H1 (cell line): Measurements from ENCODE around the gene GANC. TPM values are rescaled to one million over a fixed set of nuclear protein-coding genes. Genes with fewer than 3 reads are reported as not detected.

Experiments
- CTCF ChIA-PET: fragments of 300-600 bp; sonication (Branson Sonifier 250); formaldehyde crosslinking; loops from one replicate; lab custom pipeline; 2021; ENCODE audit not compliant: partially characterized antibody; lab: Charles Lee
- POLR2A ChIA-PET: fragments of 300-600 bp; sonication (Branson Sonifier 250); formaldehyde crosslinking; loops from one replicate; lab custom pipeline; 2021; ENCODE audit warnings: inconsistent platforms; ENCODE audit not compliant: partially characterized antibody; lab: Charles Lee
- DNase-seq, 2 experiments: peaks; one replicate each; pipeline versions ENCODE4 v3.0.0 to v3.0.0-alpha.2; 2010 to 2022; ENCODE audit warnings: low spot score in 2 of 2, low read depth in 1 of 2, mixed read lengths in 1 of 2
- FAIRE-seq: peaks from 2 replicates; lab custom pipeline; 2011; peaks lifted over from hg19 to GRCh38; lab: Jason Lieb, UNC
- H2AFZ ChIP-seq: 2 replicates; pipeline ENCODE4 v1.8.1; 2012; ENCODE audit warnings: low read length, inconsistent platforms
- H2AK5ac ChIP-seq: 2 replicates; pipeline ENCODE4 v1.6.1; 2013; ENCODE audit warnings: low read depth, low read length
- H2BK120ac ChIP-seq: replicated peaks from 2 replicates; pipeline ENCODE3; 2013; ENCODE audit warnings: low read depth, low read length, inconsistent platforms
- H2BK12ac ChIP-seq: 2 replicates; pipeline ENCODE4 v1.6.1; 2013; ENCODE audit warnings: low read depth, low read length
- H2BK15ac ChIP-seq: 2 replicates; pipeline ENCODE4 v1.6.1; 2013; ENCODE audit warnings: low read length
- H2BK20ac ChIP-seq: 2 replicates; pipeline ENCODE4 v1.6.1; 2013; ENCODE audit warnings: low read length
- H2BK5ac ChIP-seq: 2 replicates; pipeline ENCODE4 v1.6.1; 2013; ENCODE audit warnings: low read depth, low read length
- H3K14ac ChIP-seq: 2 replicates; pipeline ENCODE4 v1.6.1; 2013; ENCODE audit warnings: inconsistent platforms; ENCODE audit not compliant: insufficient read length
- H3K18ac ChIP-seq: 2 replicates; pipeline ENCODE4 v1.6.1; 2013; ENCODE audit warnings: low read length; ENCODE audit errors: extremely low read depth
- H3K23ac ChIP-seq: 2 replicates; pipeline ENCODE4 v1.6.1; 2013; ENCODE audit warnings: inconsistent platforms; ENCODE audit not compliant: insufficient read length
- H3K23me2 ChIP-seq: 2 replicates; pipeline ENCODE4 v1.6.1; 2013; ENCODE audit warnings: low read depth, low read length
- H3K27ac ChIP-seq: 2 replicates; pipeline ENCODE4 v1.6.1; 2011; ENCODE audit warnings: low read depth, low read length, inconsistent platforms
- H3K27me3 ChIP-seq, 4 experiments: replicated peaks in 1 of 4; 1 replicate in 1 of 4; 2 replicates in 3 of 4; pipeline versions ENCODE4 v1.6.1 to v1.8.1; 2011 to 2013; ENCODE audit warnings: low read length in 3 of 4, mild to moderate bottlenecking in 3 of 4, inconsistent platforms in 2 of 4, mixed read lengths in 2 of 4, moderate library complexity in 1 of 4; ENCODE audit not compliant: control insufficient read depth in 3 of 4, insufficient read depth in 3 of 4; ENCODE audit errors: extremely low read depth in 1 of 4
- H3K36me3 ChIP-seq, 4 experiments: 2 replicates each; pipeline versions ENCODE4 v1.6.1 to v1.8.1; 2011 to 2013; ENCODE audit warnings: mild to moderate bottlenecking in 4 of 4, low read length in 3 of 4, moderate library complexity in 2 of 4, control low read depth in 1 of 4, inconsistent platforms in 1 of 4; ENCODE audit not compliant: insufficient read depth in 4 of 4, control insufficient read depth in 2 of 4
- H3K4ac ChIP-seq: replicated peaks from 2 replicates; pipeline ENCODE3; 2013; ENCODE audit warnings: low read length, low read depth, mixed read lengths, inconsistent platforms; ENCODE audit not compliant: insufficient read length
- H3K4me1 ChIP-seq, 4 experiments: replicated peaks in 1 of 4; 1 replicate in 1 of 4; 2 replicates in 3 of 4; pipeline versions ENCODE4 v1.6.1 to v1.8.1; 2011 to 2013; ENCODE audit warnings: low read length in 3 of 4, inconsistent platforms in 2 of 4, mixed read lengths in 1 of 4; ENCODE audit not compliant: insufficient read depth in 4 of 4, control insufficient read depth in 3 of 4
- H3K4me2 ChIP-seq, 2 experiments: 2 replicates each; pipeline versions ENCODE4 v1.6.1 to v1.8.1; 2011 to 2013; ENCODE audit warnings: low read depth in 2 of 2, low read length in 2 of 2, control low read depth in 1 of 2, inconsistent platforms in 1 of 2, mild to moderate bottlenecking in 1 of 2; ENCODE audit not compliant: insufficient read depth in 1 of 2
- H3K4me3 ChIP-seq, 4 experiments: fragments of 200-600, 300-600 bp in 1 of 4; sonication (generic), shearing (Covaris generic), sonication (Bioruptor Twin) in 1 of 4; 2 replicates each; pipeline versions ENCODE4 v1.5.1 to v1.8.1; 2011 to 2016; ENCODE audit warnings: low read length in 4 of 4, low read depth in 3 of 4, control low read depth in 2 of 4, inconsistent platforms in 2 of 4, mild to moderate bottlenecking in 2 of 4, mixed read lengths in 1 of 4, moderate library complexity in 1 of 4; ENCODE audit not compliant: insufficient read depth in 2 of 4; ENCODE audit errors: extremely low read depth in 1 of 4
- H3K56ac ChIP-seq: replicated peaks from 2 replicates; pipeline ENCODE3; 2013; ENCODE audit warnings: low read depth, mild to moderate bottlenecking, mixed read lengths, low read length, inconsistent platforms; ENCODE audit not compliant: insufficient read length
- H3K79me1 ChIP-seq: 2 replicates; pipeline ENCODE4 v1.6.1; 2013; ENCODE audit warnings: low read depth, low read length, control low read depth
- H3K79me2 ChIP-seq, 2 experiments: 2 replicates each; pipeline versions ENCODE4 v1.6.1 to v1.8.1; 2012 to 2013; ENCODE audit warnings: low read length in 2 of 2, mild to moderate bottlenecking in 2 of 2, inconsistent platforms in 1 of 2; ENCODE audit not compliant: insufficient read depth in 2 of 2, control insufficient read depth in 1 of 2
- H3K9ac ChIP-seq, 4 experiments: replicated peaks in 1 of 4; 1 replicate in 1 of 4; 2 replicates in 3 of 4; pipeline versions ENCODE4 v1.6.1 to v1.8.1; 2011 to 2013; ENCODE audit warnings: low read depth in 3 of 4, low read length in 3 of 4, control low read depth in 2 of 4, mild to moderate bottlenecking in 2 of 4, moderate library complexity in 2 of 4, inconsistent platforms in 1 of 4; ENCODE audit errors: extremely low read depth in 1 of 4
- H3K9me3 ChIP-seq, 2 experiments: 2 replicates each; pipeline versions ENCODE4 v1.6.1 to v1.8.1; 2012 to 2013; ENCODE audit warnings: mild to moderate bottlenecking in 2 of 2, moderate library complexity in 2 of 2, control low read depth in 1 of 2, inconsistent platforms in 1 of 2, low read depth in 1 of 2, low read length in 1 of 2, mixed read lengths in 1 of 2; ENCODE audit not compliant: insufficient read depth in 2 of 2
- H4K20me1 ChIP-seq, 2 experiments: replicated peaks in 1 of 2; 2 replicates each; pipeline versions ENCODE3 to v1.8.1; 2011 to 2013; ENCODE audit warnings: inconsistent platforms in 2 of 2, low read length in 2 of 2, mild to moderate bottlenecking in 1 of 2; ENCODE audit not compliant: insufficient read depth in 2 of 2, control insufficient read depth in 1 of 2
- H4K5ac ChIP-seq: 2 replicates; pipeline ENCODE4 v1.6.1; 2013; ENCODE audit warnings: low read length, low read depth, mixed read lengths, inconsistent platforms; ENCODE audit not compliant: insufficient read length
- H4K8ac ChIP-seq: 2 replicates; pipeline ENCODE4 v1.8.0; 2013; ENCODE audit warnings: mild to moderate bottlenecking, moderate library complexity, low read length, inconsistent platforms; ENCODE audit not compliant: insufficient read depth; ENCODE audit errors: extremely low read depth
- H4K91ac ChIP-seq: replicated peaks from 2 replicates; pipeline ENCODE3; 2013; ENCODE audit warnings: low read length, mixed read lengths, inconsistent platforms; ENCODE audit not compliant: insufficient read length
- CHD1 ChIP-seq: IDR thresholded peaks from 2 replicates; pipeline ENCODE4 v1.6.1; 2012; ENCODE audit warnings: low read depth, low read length, improper control_type of control experiment
- EZH2 ChIP-seq: fragments of 200-600 bp; sonication (generic); IDR thresholded peaks from 2 replicates; pipeline ENCODE4 v1.7.1; 2012; ENCODE audit warnings: low read depth, mild to moderate bottlenecking, moderate library complexity, low read length, inconsistent platforms; ENCODE audit not compliant: severe bottlenecking
- JUND ChIP-seq: IDR thresholded peaks from 2 replicates; pipeline ENCODE4 v1.6.1; 2011; ENCODE audit warnings: mild to moderate bottlenecking, improper control_type of control experiment, low read length
- KDM1A ChIP-seq: fragments of 200-600, 300-600 bp; sonication (generic); IDR thresholded peaks from 2 replicates; pipeline ENCODE4 v1.7.1; 2016; ENCODE audit warnings: mild to moderate bottlenecking, low read length, borderline replicate concordance
- KDM4A ChIP-seq: IDR thresholded peaks from one replicate; pipeline ENCODE4 v1.7.1; 2012; ENCODE audit warnings: low read depth, mild to moderate bottlenecking, moderate library complexity, low read length, inconsistent platforms; ENCODE audit not compliant: severe bottlenecking
- KDM5A ChIP-seq: fragments of 200-600 bp; IDR thresholded peaks from 2 replicates; pipeline ENCODE4 v1.7.1; 2012; ENCODE audit warnings: mild to moderate bottlenecking, low read length, inconsistent platforms, mixed read lengths
- PHF8 ChIP-seq: fragments of 200-600 bp; sonication (generic); conservative IDR thresholded peaks from 2 replicates; pipeline ENCODE4 v1.7.1; 2012; ENCODE audit warnings: low read depth, mild to moderate bottlenecking, inconsistent platforms, low read length, moderate library complexity
- RBBP5 ChIP-seq: IDR thresholded peaks from 2 replicates; pipeline ENCODE4 v1.7.1; 2012; ENCODE audit warnings: low read depth, mild to moderate bottlenecking, inconsistent platforms, low read length, moderate library complexity, borderline replicate concordance
- SIN3A ChIP-seq, 2 experiments: IDR thresholded peaks in 1 of 2; conservative IDR thresholded peaks in 1 of 2; 2 replicates each; pipeline ENCODE4 v1.6.1; 2011 to 2012; ENCODE audit warnings: low read length in 2 of 2, improper control_type of control experiment in 1 of 2, low read depth in 1 of 2, mild to moderate bottlenecking in 1 of 2
- SUZ12 ChIP-seq: fragments of 200-600 bp; sonication (generic); IDR thresholded peaks from 2 replicates; pipeline ENCODE4 v1.6.1; 2012; ENCODE audit warnings: mild to moderate bottlenecking, inconsistent platforms, low read length, moderate library complexity, mixed read lengths
- TBP ChIP-seq: IDR thresholded peaks from 2 replicates; pipeline ENCODE4 v1.6.1; 2011; ENCODE audit warnings: low read depth, low read length, improper control_type of control experiment
- TEAD4 ChIP-seq: IDR thresholded peaks from 2 replicates; pipeline ENCODE4 v1.6.1; 2012; ENCODE audit warnings: low read depth, low read length, inconsistent platforms, mixed read lengths
- YY1 ChIP-seq: IDR thresholded peaks from 2 replicates; pipeline ENCODE4 v1.6.1; 2011; ENCODE audit warnings: low read depth, mild to moderate bottlenecking, low read length
- WGBS, 2 experiments: shearing (Covaris generic) in 1 of 2; methylation state at CpG; one replicate each; pipeline versions ENCODE4 v1.1.6 to v1.1.7; 2013 to 2015; ENCODE audit warnings: low lambda C conversion rate in 2 of 2, mixed read lengths in 2 of 2, inconsistent platforms in 1 of 2, low coverage in 1 of 2, missing lambda C conversion rate in 1 of 2; ENCODE audit not compliant: insufficient replicate concordance in 2 of 2, insufficient coverage in 1 of 2, insufficient read length in 1 of 2; ENCODE audit errors: extremely low coverage in 1 of 2, missing lambda C conversion rate in 1 of 2; 5-methylcytosine and 5-hydroxymethylcytosine counted together
- polyA plus RNA-seq, 7 experiments: library from polyadenylated mRNA; depleted of rRNA in 3 of 7; stranded (reverse) in 5 of 7; unstranded in 2 of 7; fragments of >200 nt in 5 of 7; fragments of 200-250 nt in 2 of 7; gene quantifications; 1 replicate in 5 of 7; 2 replicates in 1 of 7; 4 replicates in 1 of 7; pipeline versions ENCODE4 v1.2.1 to v1.2.3, GENCODE V29; 2011 to 2013; ENCODE audit warnings: missing spikeins in 2 of 7, mixed read lengths in 2 of 7
- total RNA-seq: library from RNA; stranded (reverse); fragmentation: NEBNext Ultra II Directional; extraction: Animal tissue kit (Norgen Biotek cat#: 25700); gene quantifications from 2 replicates; pipeline ENCODE4 v1.2.1, GENCODE V29; 2021
- TF ChIP-seq, protein P1 (sequence below): IDR thresholded peaks from 2 replicates; pipeline ENCODE4 v1.6.1; 2011; ENCODE audit warnings: low read depth, mild to moderate bottlenecking, low read length; ENCODE audit not compliant: insufficient read depth

Gene GANC
- total and polyA plus RNA-seq, 2 of the 8 experiments (the other 6 are each of a cell fraction or from before 2014, with no cell fraction given) = 6.8 to 14.4 TPM

DNA sequence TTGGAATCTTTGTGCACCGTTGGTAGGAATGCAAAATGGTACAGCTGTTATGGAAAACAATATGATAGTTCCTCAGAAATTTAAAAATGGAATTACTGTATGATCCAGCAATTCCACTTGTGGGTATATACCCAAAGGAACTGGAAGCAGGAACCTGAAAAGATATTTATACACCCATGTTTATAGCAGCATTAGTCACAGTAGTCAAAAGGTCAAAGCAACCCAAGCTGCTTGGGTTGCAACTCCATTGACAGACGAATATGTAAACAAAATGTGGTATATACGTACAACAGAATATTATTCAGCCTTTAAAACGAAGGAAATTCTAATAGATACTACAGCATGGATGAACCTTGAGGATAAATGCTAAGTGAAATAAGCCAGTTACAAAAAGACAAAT lies 51.3 kb downstream of the GANC start:
- Histone ChIP-seq H3K23ac (no peak overlapping the region), H3K23me2 (no peaks in the 10 kb centered on the region), H3K79me2 (no peaks in the 10 kb centered on the region), H3K27ac (no peak overlapping the region), H4K91ac (no peak overlapping the region), H4K20me1 (no peaks in the 10 kb centered on the region), H3K79me1 (no peaks in the 10 kb centered on the region), H3K4me1 (no peaks in the 10 kb centered on the region), H3K56ac (no peak overlapping the region), H4K5ac (no peak overlapping the region), H3K14ac (no peak overlapping the region), H3K18ac (no peak overlapping the region), H3K36me3 (peaks cover 0 to 3% (median 0%) of the 10 kb centered on the region in 4 experiments; a peak in 1 of 8 replicates), H2BK5ac (no peak overlapping the region), H2AK5ac (no peak overlapping the region), H2BK15ac (no peak overlapping the region), H4K8ac (no peak overlapping the region), H3K4me3 (no peak overlapping the region), H2BK12ac (no peak overlapping the region), H3K9ac (no peak overlapping the region), H3K9me3 (no peaks in the 10 kb centered on the region), H3K4ac (no peak overlapping the region), H3K27me3 (no peaks in the 10 kb centered on the region), H2AFZ (no peak overlapping the region), H3K4me2 (no peak overlapping the region), H2BK20ac (no peak overlapping the region), H2BK120ac (no peak overlapping the region)
- ChIA-PET POLR2A (no interaction called here), CTCF (interaction anchor here (0.6 kb wide), 1 partner anchor 117 kb away, joined by 3 read pairs; no protein-coding TSS in a partner anchor)
- DNase-seq (no peak), FAIRE-seq (no peak)
- WGBS, 2 experiments = 80% methylated on average over 4 of the region's 4 CpGs; no CpG with 5 or more reads in 1 of the 2 experiments
- TF ChIP-seq SUZ12 (no peak), KDM4A (no peak), SIN3A (conservative IDR thresholded peaks at IDR 0.05 in 1 of 2, IDR thresholded peaks at IDR 0.05 in 1 of 2; ENCODE audit: low read depth in 1 of 2, low read length in 2 of 2) (no peak), JUND (no peak), YY1 (no peak), RBBP5 (no peak), CHD1 (no peak), EZH2 (no peak), KDM5A (no peak), TEAD4 (no peak), PHF8 (no peak), KDM1A (no peak), TBP (no peak)
- TF ChIP-seq, protein P1, sequence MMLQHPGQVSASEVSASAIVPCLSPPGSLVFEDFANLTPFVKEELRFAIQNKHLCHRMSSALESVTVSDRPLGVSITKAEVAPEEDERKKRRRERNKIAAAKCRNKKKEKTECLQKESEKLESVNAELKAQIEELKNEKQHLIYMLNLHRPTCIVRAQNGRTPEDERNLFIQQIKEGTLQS = no peak
